Retinal pigment epithelial cell (primary cell): Measurements from ENCODE around the gene GRM4.
"Not testable (repeated sequence)": the region's sequence is repeated elsewhere in the genome, so short reads cannot be mapped to it uniquely, and the experiment has no call there.

Experiments
- DNase-seq: peaks from one replicate; pipeline ENCODE4 v3.0.0-alpha.2; 2010; ENCODE audit warnings: low read depth
- H3K4me3 ChIP-seq: 2 replicates; pipeline ENCODE4 v1.5.1; 2011; ENCODE audit warnings: mild to moderate bottlenecking, low read length, control low read depth, moderate library complexity
- TF ChIP-seq, protein P1 (sequence below): conservative IDR thresholded peaks from 2 replicates; pipeline ENCODE4 v1.5.1; 2011; ENCODE audit warnings: low read depth, low read length, control low read depth, inconsistent platforms

GRM4 gene

DNA sequence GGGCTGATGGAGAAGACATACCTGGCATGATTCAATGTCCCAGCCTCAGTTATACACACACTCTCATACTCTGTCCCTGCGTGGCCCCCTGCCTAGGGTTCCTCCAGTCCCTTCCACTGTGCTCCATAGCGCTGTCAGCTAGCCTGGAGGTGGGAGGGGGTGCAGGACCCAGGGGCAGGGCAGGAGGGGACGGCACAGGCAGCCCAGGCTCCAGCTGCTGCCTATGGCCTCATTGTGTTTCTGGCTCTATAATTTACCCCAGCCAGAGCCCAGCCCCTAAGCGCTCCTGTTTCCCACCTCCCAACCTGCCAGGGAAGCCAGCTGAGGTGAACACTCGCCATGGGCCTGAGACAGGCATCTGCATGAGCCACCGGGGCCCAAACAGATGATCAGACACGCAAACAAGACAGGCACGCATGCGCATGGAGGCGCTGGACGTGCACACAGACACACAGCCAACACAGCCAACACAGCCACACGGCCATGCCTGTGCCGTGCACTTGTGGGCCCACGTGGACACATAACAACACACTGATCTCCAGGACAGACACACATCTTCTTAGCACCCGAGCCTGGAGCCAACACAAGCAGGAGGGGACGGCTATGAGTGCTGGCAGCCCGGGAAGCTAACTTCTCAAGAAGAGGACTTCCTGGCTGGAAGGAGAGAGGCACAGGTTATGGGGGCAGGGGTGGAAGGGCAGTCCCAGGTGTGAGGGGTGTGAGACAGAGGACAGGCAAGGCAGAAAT is 124.9 kb downstream of the GRM4 start:
- no peak for DNase-seq
- H3K4me3 ChIP-seq, result no peak overlapping the region
- TF ChIP-seq, protein P1, sequence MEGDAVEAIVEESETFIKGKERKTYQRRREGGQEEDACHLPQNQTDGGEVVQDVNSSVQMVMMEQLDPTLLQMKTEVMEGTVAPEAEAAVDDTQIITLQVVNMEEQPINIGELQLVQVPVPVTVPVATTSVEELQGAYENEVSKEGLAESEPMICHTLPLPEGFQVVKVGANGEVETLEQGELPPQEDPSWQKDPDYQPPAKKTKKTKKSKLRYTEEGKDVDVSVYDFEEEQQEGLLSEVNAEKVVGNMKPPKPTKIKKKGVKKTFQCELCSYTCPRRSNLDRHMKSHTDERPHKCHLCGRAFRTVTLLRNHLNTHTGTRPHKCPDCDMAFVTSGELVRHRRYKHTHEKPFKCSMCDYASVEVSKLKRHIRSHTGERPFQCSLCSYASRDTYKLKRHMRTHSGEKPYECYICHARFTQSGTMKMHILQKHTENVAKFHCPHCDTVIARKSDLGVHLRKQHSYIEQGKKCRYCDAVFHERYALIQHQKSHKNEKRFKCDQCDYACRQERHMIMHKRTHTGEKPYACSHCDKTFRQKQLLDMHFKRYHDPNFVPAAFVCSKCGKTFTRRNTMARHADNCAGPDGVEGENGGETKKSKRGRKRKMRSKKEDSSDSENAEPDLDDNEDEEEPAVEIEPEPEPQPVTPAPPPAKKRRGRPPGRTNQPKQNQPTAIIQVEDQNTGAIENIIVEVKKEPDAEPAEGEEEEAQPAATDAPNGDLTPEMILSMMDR, result no peak

DNA sequence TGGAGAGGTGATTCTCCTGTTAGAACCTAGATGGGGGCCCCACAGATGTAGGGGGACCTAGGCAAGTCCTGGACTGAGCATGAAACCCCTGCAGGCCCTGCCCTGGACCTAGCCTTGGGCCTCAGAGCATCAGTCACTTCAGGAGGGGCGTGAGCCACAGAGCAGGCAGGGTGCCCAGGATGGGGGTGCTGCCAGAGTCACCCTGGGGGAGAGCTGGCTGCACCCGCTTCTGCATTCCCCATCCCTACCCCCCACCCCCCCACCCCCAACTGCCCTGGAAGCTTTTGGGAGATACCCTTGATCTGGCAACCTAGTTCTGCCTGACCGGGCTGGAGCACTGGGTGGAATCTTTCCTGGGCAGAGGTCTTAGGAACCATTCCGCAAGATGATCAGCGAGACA is 125.6 kb downstream of the GRM4 start:
- no peak for DNase-seq

DNA sequence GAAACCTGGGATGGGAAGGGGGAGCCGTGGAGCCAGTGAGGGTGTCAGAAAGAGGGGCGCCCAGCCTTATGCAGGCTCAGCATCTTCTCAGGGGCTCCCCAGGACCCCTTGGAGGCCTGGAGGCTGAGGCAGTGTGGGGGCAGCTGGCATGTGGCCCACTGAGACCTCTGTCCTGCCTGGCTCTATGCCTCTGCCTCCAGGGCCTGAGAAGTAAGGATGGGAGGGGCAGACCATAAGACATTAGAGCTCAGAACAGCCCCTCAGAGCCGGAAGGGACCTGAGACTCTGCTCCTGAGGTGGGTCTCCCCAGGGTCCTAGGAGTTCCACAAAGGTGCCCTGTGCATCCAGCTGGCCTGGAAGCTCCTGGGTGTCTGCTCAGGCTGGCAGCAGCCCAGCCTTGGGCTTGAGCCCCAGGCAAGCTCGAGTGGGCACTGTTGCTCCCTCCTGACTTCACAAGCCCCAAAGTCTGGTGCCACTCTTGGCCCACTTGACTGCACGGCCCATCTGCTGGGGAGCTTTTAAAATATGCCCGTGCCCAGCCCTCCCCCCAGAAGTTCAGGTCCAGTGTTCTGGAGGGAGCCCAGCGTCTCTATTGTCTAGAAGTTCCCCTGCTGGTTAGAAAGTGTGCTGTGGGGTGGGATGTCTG is 126.8 kb downstream of the GRM4 start:
- DNase-seq, result no peak
- TF ChIP-seq, protein P1, result no peak
- H3K4me3 ChIP-seq, result no peak overlapping the region

More for the DNA sequence above, 125.6 kb downstream of the GRM4 start:
- H3K4me3 ChIP-seq, result no peak overlapping the region
- TF ChIP-seq, protein P1, result no peak

DNA sequence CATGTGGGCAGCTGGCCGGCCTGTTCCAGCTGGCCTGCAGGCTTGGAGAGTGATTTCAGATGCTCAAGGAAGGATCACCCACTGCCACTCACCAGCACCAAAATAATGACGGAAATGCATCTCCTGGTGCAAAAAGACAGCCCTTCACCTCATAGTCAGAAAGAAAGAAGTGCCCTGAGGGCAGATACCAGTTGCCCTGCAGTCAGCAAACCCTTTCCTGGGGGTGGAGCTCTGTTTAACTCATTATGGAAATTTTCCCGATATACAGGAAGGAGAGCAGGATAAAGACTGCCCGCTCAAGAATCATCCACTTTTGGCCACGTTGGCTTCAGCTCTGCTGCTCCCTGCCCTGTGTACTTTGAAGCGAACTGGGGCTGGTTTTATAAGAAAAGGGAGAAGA is 127.9 kb downstream of the GRM4 start:
- H3K4me3 ChIP-seq, result no peak overlapping the region
- DNase-seq, result no peak
- TF ChIP-seq, protein P1, result no peak

DNA sequence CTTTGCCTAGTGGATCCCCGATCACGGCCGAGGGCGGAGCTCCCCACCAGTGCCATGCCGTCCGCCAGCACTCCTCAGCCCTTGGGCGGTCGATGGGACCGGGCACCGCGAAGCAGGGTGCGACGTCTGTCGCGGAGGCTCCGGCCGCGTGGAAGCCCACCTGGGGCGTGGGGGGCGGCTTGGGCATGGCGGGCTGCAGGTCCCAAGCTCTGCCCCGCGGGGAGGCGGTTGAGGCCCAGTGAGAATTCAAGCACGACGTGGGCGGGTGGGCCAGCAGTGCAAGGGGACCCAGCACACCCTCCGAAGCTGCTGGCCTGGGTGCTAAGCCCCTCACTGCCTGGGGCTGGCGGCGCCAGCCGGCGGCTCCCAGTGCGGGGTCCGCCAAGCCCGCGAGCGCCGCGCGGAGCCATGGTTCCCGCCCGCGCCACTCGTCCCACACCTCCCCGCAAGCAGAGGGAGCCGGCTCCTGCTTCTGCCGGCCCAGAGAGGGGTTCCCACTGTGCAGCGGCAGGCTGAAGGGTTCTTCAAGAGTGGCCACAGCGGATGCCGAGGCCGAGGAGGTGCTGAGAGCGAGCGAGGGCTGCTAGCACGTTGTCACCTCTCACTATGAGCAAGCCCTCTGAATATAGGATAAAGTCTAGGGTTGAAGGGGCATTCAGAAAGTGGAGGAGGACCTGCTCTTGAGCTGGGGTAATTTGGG is 128.6 kb downstream of the GRM4 start:
- H3K4me3 ChIP-seq, result no peak overlapping the region
- TF ChIP-seq, protein P1, result no peak
- DNase-seq, result no peak

DNA sequence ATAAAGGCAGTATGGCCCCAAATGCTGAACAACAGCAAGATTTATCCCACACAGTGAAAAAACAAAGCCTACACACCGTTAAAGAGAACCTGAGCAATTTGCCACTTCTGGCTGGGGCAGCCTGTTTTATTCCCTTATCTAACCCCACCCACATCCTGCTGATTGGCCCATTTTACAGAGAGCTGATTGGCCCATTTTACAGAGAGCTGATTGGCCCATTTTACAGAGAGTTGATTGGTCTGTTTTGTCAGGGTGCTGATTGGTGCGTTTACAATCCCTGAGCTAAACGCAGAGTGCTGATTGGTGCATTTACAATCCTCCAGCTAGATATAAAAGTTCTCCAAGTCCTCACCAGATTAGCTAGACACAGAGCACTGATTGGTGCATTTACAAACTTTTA is 129.3 kb downstream of the GRM4 start:
- H3K4me3 ChIP-seq, result not testable (repeated sequence)

DNA sequence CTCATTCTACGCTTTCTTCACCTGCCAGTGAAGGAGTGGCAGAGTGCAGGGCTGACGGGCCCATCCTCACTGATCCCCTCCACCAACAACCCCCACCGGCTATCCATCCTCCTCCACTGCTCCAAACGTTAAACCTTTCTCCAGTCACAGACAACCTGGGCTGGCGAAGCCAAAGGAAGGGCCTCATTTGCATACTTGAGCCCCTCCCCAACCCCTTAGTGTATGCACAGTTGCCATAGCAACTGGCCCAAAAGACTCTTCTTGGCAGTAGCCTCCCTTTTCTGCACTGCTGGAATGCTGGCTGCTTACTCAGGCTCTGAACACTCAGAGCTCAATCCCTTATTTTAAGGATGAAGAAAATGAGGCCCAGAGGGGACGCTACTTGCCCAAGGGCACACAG is 130.3 kb downstream of the GRM4 start:
- TF ChIP-seq, protein P1, result no peak
- no peak overlapping the region for H3K4me3 ChIP-seq
- DNase-seq, result no peak

More for the DNA sequence above, 129.3 kb downstream of the GRM4 start:
- not testable (repeated sequence) for DNase-seq
